Endothelial cell of umbilical vein (primary cell): ENCODE measurements around the gene MTCL1. TPM values are rescaled to one million over a fixed set of nuclear protein-coding genes. Genes with fewer than 3 reads are reported as not detected.
A peak's percentile ranks its signal among the peaks of the same experiment; 100 is the strongest.

ENCODE experiments used
- BruUV-seq: library from RNA; stranded (reverse); fragments of 400-500 nt; replicated peaks from 2 replicates; lab custom pipeline; 2021; lab: Mats Ljungman, UMichigan
- CTCF ChIA-PET: fragments of 300-600, 350-600 bp; sonication (Branson Sonifier 250); formaldehyde crosslinking; loops from one replicate; lab custom pipeline; 2021; ENCODE audit warnings: antibody characterized with exemption, inconsistent platforms; lab: Charles Lee
- POLR2A ChIA-PET: fragments of 300-600, 350-600 bp; sonication (Branson Sonifier 250); formaldehyde crosslinking; loops from one replicate; lab custom pipeline; 2021; ENCODE audit warnings: antibody characterized with exemption, inconsistent platforms; lab: Charles Lee
- DNase-seq: peaks from one replicate; pipeline ENCODE4 v3.0.0-alpha.2; 2011; ENCODE audit warnings: low read depth, low spot score
- FAIRE-seq: peaks from 2 replicates; lab custom pipeline; 2011; peaks lifted over from hg19 to GRCh38; lab: Jason Lieb, UNC
- H2AFZ ChIP-seq: 2 replicates; pipeline ENCODE4 v1.6.0; 2012; ENCODE audit warnings: low read depth, low read length, control low read depth, inconsistent platforms
- H3K27ac ChIP-seq: 2 replicates; pipeline ENCODE4 v1.5.1; 2011; ENCODE audit warnings: low read depth, mild to moderate bottlenecking, control low read depth, low read length, moderate library complexity; ENCODE audit not compliant: insufficient read depth
- H3K27me3 ChIP-seq, 2 experiments: 2 replicates each; pipeline versions ENCODE4 v1.6.0 to v1.6.1; 2011; ENCODE audit warnings: low read length in 2 of 2, mixed read lengths in 1 of 2; ENCODE audit not compliant: control insufficient read depth in 2 of 2, insufficient read depth in 2 of 2
- H3K36me3 ChIP-seq, 2 experiments: 2 replicates in 1 of 2; 3 replicates in 1 of 2; pipeline ENCODE4 v1.5.1; 2011; ENCODE audit warnings: low read length in 2 of 2, mild to moderate bottlenecking in 1 of 2, moderate library complexity in 1 of 2; ENCODE audit not compliant: control insufficient read depth in 2 of 2, insufficient read depth in 2 of 2; ENCODE audit errors: extremely low read depth in 1 of 2
- H3K4me1 ChIP-seq: 3 replicates; pipeline ENCODE4 v1.5.1; 2011; ENCODE audit warnings: mild to moderate bottlenecking, low read length; ENCODE audit not compliant: control insufficient read depth, insufficient read depth; ENCODE audit errors: extremely low read depth
- H3K4me2 ChIP-seq: 2 replicates; pipeline ENCODE4 v1.6.1; 2011; ENCODE audit warnings: low read length, control low read depth, mixed read lengths; ENCODE audit not compliant: insufficient read depth
- H3K4me3 ChIP-seq, 3 experiments: fragments of 200-600 bp in 1 of 3; sonication (generic), shearing (Covaris generic) in 1 of 3; replicated peaks in 1 of 3; 2 replicates each; pipeline ENCODE4 v1.5.1; 2011 to 2016; ENCODE audit warnings: control low read depth in 3 of 3, low read length in 3 of 3, mild to moderate bottlenecking in 2 of 3, inconsistent platforms in 1 of 3, low read depth in 1 of 3, moderate library complexity in 1 of 3; ENCODE audit not compliant: insufficient read depth in 1 of 3
- H3K79me2 ChIP-seq: 2 replicates; pipeline ENCODE4 v1.6.0; 2012; ENCODE audit warnings: low read length, inconsistent platforms; ENCODE audit not compliant: control insufficient read depth, insufficient read depth
- H3K9ac ChIP-seq: replicated peaks from 2 replicates; pipeline ENCODE3; 2011; ENCODE audit warnings: low read length, control low read depth; ENCODE audit not compliant: insufficient read depth; ENCODE audit errors: extremely low read depth
- H3K9me1 ChIP-seq: replicated peaks from 3 replicates; pipeline ENCODE4 v1.6.0; 2011; ENCODE audit warnings: mild to moderate bottlenecking, low read length; ENCODE audit not compliant: control insufficient read depth, insufficient read depth; ENCODE audit errors: extremely low read depth
- H3K9me3 ChIP-seq: replicated peaks from 2 replicates; pipeline ENCODE4 v1.5.1; 2012; ENCODE audit warnings: low read length, inconsistent platforms; ENCODE audit not compliant: control insufficient read depth, insufficient read depth
- H4K20me1 ChIP-seq: replicated peaks from 2 replicates; pipeline ENCODE3; 2011; ENCODE audit warnings: mild to moderate bottlenecking, low read length; ENCODE audit not compliant: control insufficient read depth, insufficient read depth; ENCODE audit errors: extremely low read depth
- CTCF ChIP-seq, 2 donors: IDR thresholded peaks; 1 replicate in 1 of 2; 2 replicates in 1 of 2; pipeline ENCODE4 v1.5.1; 2011; ENCODE audit warnings: low read length in 2 of 2, mild to moderate bottlenecking in 2 of 2, moderate library complexity in 2 of 2, control low read depth in 1 of 2, inconsistent platforms in 1 of 2, low read depth in 1 of 2; ENCODE audit not compliant: insufficient read depth in 1 of 2; ENCODE audit errors: extremely low read depth in 1 of 2
- EZH2 ChIP-seq: IDR thresholded peaks from 2 replicates; pipeline ENCODE4 v1.6.1; 2012; ENCODE audit warnings: borderline replicate concordance, low read depth, mild to moderate bottlenecking, moderate library complexity, low read length, inconsistent platforms; ENCODE audit not compliant: severe bottlenecking
- FOS ChIP-seq: IDR thresholded peaks from 2 replicates; pipeline ENCODE4 v1.6.1; 2011; ENCODE audit warnings: mild to moderate bottlenecking, low read length, moderate library complexity, borderline replicate concordance; ENCODE audit not compliant: insufficient read depth
- GATA2 ChIP-seq: IDR thresholded peaks from 2 replicates; pipeline ENCODE4 v1.7.0; 2011; ENCODE audit warnings: low read depth, mild to moderate bottlenecking, moderate library complexity, mixed read lengths, low read length; ENCODE audit not compliant: insufficient read length, insufficient read depth
- JUN ChIP-seq: IDR thresholded peaks from 2 replicates; pipeline ENCODE4 v1.6.1; 2011; ENCODE audit warnings: borderline replicate concordance, low read depth; ENCODE audit not compliant: insufficient read length, insufficient read depth
- MAX ChIP-seq: IDR thresholded peaks from 2 replicates; pipeline ENCODE4 v1.6.1; 2011; ENCODE audit not compliant: insufficient read depth, insufficient read length
- MYC ChIP-seq: IDR thresholded peaks from one replicate; pipeline ENCODE4 v1.6.1; 2011; ENCODE audit warnings: mild to moderate bottlenecking, low read depth, low read length
- POLR2A ChIP-seq: IDR thresholded peaks from 2 replicates; pipeline ENCODE4 v1.6.1; 2012; ENCODE audit warnings: low read depth, mild to moderate bottlenecking, control low read depth, low read length
- POLR2AphosphoS5 ChIP-seq: IDR thresholded peaks from 2 replicates; pipeline ENCODE4 v1.6.1; 2012; ENCODE audit warnings: low read depth, mild to moderate bottlenecking, control low read depth, low read length, moderate library complexity; ENCODE audit not compliant: insufficient read depth
- dilution Hi-C: fragments of 300-500 bp; cut with MboI; formaldehyde crosslinking; loops from one replicate; pipeline ENCODE4 v1.15.0; 2019; ENCODE audit warnings: low sequenced_read_pairs; ENCODE audit not compliant: extremely low pct_ligation_motif_present
- intact Hi-C: fragments of 100-400 bp; cut with micrococcal nuclease; formaldehyde crosslinking; loops from one replicate; pipeline ENCODE4 v1.10.0; 2022
- polyA plus RNA-seq, 4 experiments: library from polyadenylated mRNA; depleted of rRNA in 3 of 4; stranded (reverse) in 3 of 4; unstranded in 1 of 4; fragments of >200 nt; gene quantifications; 2 replicates each; pipeline versions ENCODE4 v1.2.1 to v1.2.3, GENCODE V29; 2011 to 2012; ENCODE audit warnings: missing spikeins in 1 of 4
- total RNA-seq: library from RNA; stranded (reverse); gene quantifications from 2 replicates; pipeline ENCODE4 v1.2.3, GENCODE V29; 2021

MTCL1 gene
- total and polyA plus RNA-seq, 2 donors (not counting 3 experiments of a cell fraction or from before 2014, with no cell fraction given): 11.9 to 75.7 TPM

GRCh38 chr18:8707556-8708300 is 2.4 kb downstream of the MTCL1 start:
- Histone ChIP-seq H3K36me3 (no peaks in the 10 kb centered on the region), H3K79me2 (peaks cover 57% of the 10 kb centered on the region), H3K4me2 (peak overlapping the region; percentile 93), H3K9me3 (no peaks in the 10 kb centered on the region), H3K4me1 (peaks cover 17% of the 10 kb centered on the region), H3K4me3 (peak overlapping the region; percentile 79 to 98 (median 89)), H3K27me3 (no peaks in the 10 kb centered on the region), H4K20me1 (no peaks in the 10 kb centered on the region), H3K27ac (peak overlapping the region; percentile 70), H2AFZ (no peak overlapping the region), H3K9ac (peak overlapping the region; percentile 90), H3K9me1 (no peaks in the 10 kb centered on the region)
- DNase-seq (no peak), FAIRE-seq (peak; percentile 85)
- intact Hi-C loops (loop anchor here (1.0 to 10.0 kb wide), 5 partner anchors 23 to 697 kb away; partner anchors contain the start of gene ANKRD12), dilution Hi-C loops (no loop called here)
- ChIA-PET CTCF (interaction anchor here (1.0 to 4.0 kb wide), 29 partner anchors 11 to 347 kb away, joined by 3 to 21 read pairs (median 6); no protein-coding TSS in a partner anchor), POLR2A (interaction anchor here (0.7 to 0.8 kb wide), 2 partner anchors 40 to 109 kb away, joined by 3 to 5 read pairs; no protein-coding TSS in a partner anchor)
- TSS peak; percentile 20 for BruUV-seq
- no peak for TF ChIP-seq POLR2A
- TF ChIP-seq MAX: no peak
- TF ChIP-seq MYC: no peak
- TF ChIP-seq EZH2: no peak
- no peak for TF ChIP-seq POLR2AphosphoS5
- TF ChIP-seq CTCF (IDR thresholded peaks at IDR 0.05; ENCODE audit: extremely low read depth in 1 of 2, insufficient read depth in 1 of 2, low read depth in 1 of 2, low read length in 2 of 2): no peak
- no peak for TF ChIP-seq FOS
- TF ChIP-seq JUN: no peak
- no peak for TF ChIP-seq GATA2
